Breast epithelium (tissue), 3 donors: ENCODE results near the gene PCDH1.

ENCODE experiments used
- CTCF ChIP-seq, 3 donors: fragments of 450-650 bp; IDR thresholded peaks; one replicate each; pipeline ENCODE4 v1.5.1; 2016 to 2017; ENCODE audit warnings: antibody characterized with exemption in 3 of 3, mild to moderate bottlenecking in 3 of 3, moderate library complexity in 3 of 3
- POLR2AphosphoS5 ChIP-seq, 3 donors: sonication (generic); formaldehyde crosslinking; IDR thresholded peaks; one replicate each; pipeline ENCODE4 v1.6.1; 2017; ENCODE audit warnings: antibody characterized with exemption in 3 of 3

GRCh38 chr5:141855265-141856036 lies 22.8 kb downstream of the PCDH1 start:
- TF ChIP-seq POLR2AphosphoS5 (IDR thresholded peaks at IDR 0.05) (no peak), CTCF (IDR thresholded peaks at IDR 0.05) (no peak)
